Naive thymus-derived CD8-positive, alpha-beta T cell (primary cell): ENCODE results near the gene P3H4. TPM values are rescaled to one million over a fixed set of nuclear protein-coding genes. Genes with fewer than 3 reads are reported as not detected.
A peak's percentile ranks its signal among the peaks of the same experiment; 100 is the strongest.
"Not testable (repeated sequence)": the region's sequence is repeated elsewhere in the genome, so short reads cannot be mapped to it uniquely, and the experiment has no call there.

Experiments used
- ATAC-seq, 2 donors: fragments of 150-1000 bp; cut with Tn5 transposase in 1 of 2; sonication (Bioruptor Pico), chemical (Tn5 transposase) in 1 of 2; 1 replicate in 1 of 2; 2 replicates in 1 of 2; pipeline ENCODE4 v1.10.0; 2021; ENCODE audit warnings: mild to moderate bottlenecking in 2 of 2, moderate library complexity in 2 of 2
- POLR2A ChIA-PET: fragments of 350-600 bp; sonication (Branson Sonifier 250); formaldehyde crosslinking; loops from one replicate; lab custom pipeline; 2021; ENCODE audit warnings: antibody characterized with exemption; lab: Charles Lee
- DNase-seq, 10 donors: peaks; one replicate each; pipeline versions ENCODE4 v3.0.0 to v3.0.0-alpha.2; 2020 to 2022
- H3K27ac Mint-ChIP-seq, 10 donors: one replicate each; pipeline ENCODE4 v1.8.0; 2020 to 2022; ENCODE audit warnings: mild to moderate bottlenecking in 10 of 10, mixed read lengths in 10 of 10, moderate library complexity in 4 of 10, inconsistent platforms in 1 of 10
- H3K27me3 Mint-ChIP-seq, 5 donors: one replicate each; pipeline ENCODE4 v1.8.0; 2021 to 2022; ENCODE audit warnings: mixed read lengths in 5 of 5
- H3K36me3 Mint-ChIP-seq, 3 donors: one replicate each; pipeline ENCODE4 v1.8.0; 2020 to 2022; ENCODE audit warnings: mixed read lengths in 3 of 3, mild to moderate bottlenecking in 2 of 3, inconsistent platforms in 1 of 3
- H3K4me1 Mint-ChIP-seq, 4 donors: one replicate each; pipeline ENCODE4 v1.8.0; 2021 to 2022; ENCODE audit warnings: mixed read lengths in 4 of 4
- H3K4me3 Mint-ChIP-seq, 10 donors: one replicate each; pipeline ENCODE4 v1.8.0; 2020 to 2022; ENCODE audit warnings: mild to moderate bottlenecking in 10 of 10, mixed read lengths in 10 of 10, moderate library complexity in 6 of 10, inconsistent platforms in 1 of 10
- H3K9me3 Mint-ChIP-seq, 9 donors: one replicate each; pipeline ENCODE4 v1.8.0; 2020 to 2022; ENCODE audit warnings: mixed read lengths in 9 of 9, mild to moderate bottlenecking in 3 of 9, inconsistent platforms in 1 of 9, moderate library complexity in 1 of 9
- polyA plus RNA-seq, 3 donors: library from polyadenylated mRNA; unstranded; fragments of 300-500 nt; fragmentation: Illumina TruSeq; gene quantifications; one replicate each; pipeline ENCODE4 v1.2.3, GENCODE V29; 2021
- total RNA-seq, 8 experiments: library from RNA in 2 of 8; stranded (reverse) in 2 of 8; gene quantifications; one replicate each; pipeline ENCODE4 v1.2.3 and lab custom pipeline; 2021 to 2026

The P3H4 gene
- total and polyA plus RNA-seq, 5 experiments from 2014 or later = 4.0 to 6.2 (median 5.8) TPM

GRCh38 chr17:41835800-41836549, 24.2 kb upstream of the P3H4 start, which contains the start of gene NT5C3B:
Gene NT5C3B, minus strand, starts transcription at chr17:41836232. Its CDS starts 39 bp downstream, at chr17:41836193.
- H3K4me1 Mint-ChIP-seq = peaks cover 8 to 26% (median 14%) of the 10 kb centered on the region in 4 donors
- POLR2A ChIA-PET = interaction anchor here (0.6 to 3.6 kb wide), 5 partner anchors 24 to 1020 kb away, joined by 3 to 18 read pairs (median 7); partner anchors contain the start of genes ACLY, KLHL11 and P3H4
- DNase-seq (peak; percentile 25 to 75 (median 58)), ATAC-seq (peak; percentile 82 to 88)
- H3K4me3 Mint-ChIP-seq = peak within 1 kb of the TSS; percentile 80 to 94 (median 86)
- H3K27ac Mint-ChIP-seq = peak within 1 kb of the TSS; percentile 55 to 95 (median 82)
- H3K36me3 Mint-ChIP-seq = peaks cover 0 to 19% (median 5%) of the 10 kb centered on the region in 3 donors
- no peaks in the 10 kb centered on the region for H3K9me3 Mint-ChIP-seq
- H3K27me3 Mint-ChIP-seq = peaks cover 0 to 1% (median 0%) of the 10 kb centered on the region in 5 donors

- Mint-ChIP-seq H3K4me3 (peak overlapping the region; percentile 79 to 93 (median 86)), H3K27me3 (peaks cover 0 to 1% (median 0%) of the 10 kb centered on the region in 5 donors), H3K9me3 (no peaks in the 10 kb centered on the region), H3K4me1 (peaks cover 8 to 26% (median 14%) of the 10 kb centered on the region in 4 donors), H3K27ac (peak overlapping the region; percentile 40 to 95 (median 82)), H3K36me3 (peaks cover 0 to 24% (median 5%) of the 10 kb centered on the region in 3 donors)
- ATAC-seq (no peak), DNase-seq (no peak)
- POLR2A ChIA-PET = interaction anchor here (0.6 to 3.6 kb wide), 7 partner anchors 13 to 1019 kb away, joined by 3 to 18 read pairs (median 3); partner anchors contain the start of genes ACLY, KLHL11 and P3H4
Observed at GRCh38 chr17:41835214-41835799, 23.6 kb upstream of the P3H4 start.

GRCh38 chr17:41829961-41830360, 18.2 kb upstream of the P3H4 start:
- peaks cover 3 to 12% (median 5%) of the 10 kb centered on the region in 4 donors for H3K4me1 Mint-ChIP-seq
- H3K36me3 Mint-ChIP-seq = peaks cover 0 to 64% (median 10%) of the 10 kb centered on the region in 3 donors
- ATAC-seq, DNase-seq, POLR2A ChIA-PET, H3K4me3 Mint-ChIP-seq, H3K27me3 Mint-ChIP-seq, H3K9me3 Mint-ChIP-seq: not testable (repeated sequence)
- H3K27ac Mint-ChIP-seq = peak overlapping the region in 1 of 10 donors; percentile 67

- Mint-ChIP-seq H3K27me3 (no peaks in the 10 kb centered on the region), H3K36me3 (peaks cover 0 to 43% (median 5%) of the 10 kb centered on the region in 3 donors), H3K4me1 (no peaks in the 10 kb centered on the region), H3K9me3 (no peaks in the 10 kb centered on the region), H3K27ac (peak overlapping the region in 1 of 10 donors; percentile 22), H3K4me3 (no peak overlapping the region)
- POLR2A ChIA-PET = interaction anchor here (1.4 kb wide), 1 partner anchor 13 kb away, joined by 3 read pairs; the partner anchor contains the start of gene P3H4
- no peak for ATAC-seq
- no peak for DNase-seq
Observed at GRCh38 chr17:41825175-41825845, 13.6 kb upstream of the P3H4 start.

- H3K27me3 Mint-ChIP-seq = no peaks in the 10 kb centered on the region
- H3K9me3 Mint-ChIP-seq = no peaks in the 10 kb centered on the region
- no peak overlapping the region for H3K4me3 Mint-ChIP-seq
- ATAC-seq (no peak), DNase-seq (no peak)
- POLR2A ChIA-PET = interaction anchor here (0.5 kb wide), 1 partner anchor 114 kb away, joined by 4 read pairs; no protein-coding TSS in a partner anchor
- peaks cover 0 to 33% (median 0%) of the 10 kb centered on the region in 3 donors for H3K36me3 Mint-ChIP-seq
- no peaks in the 10 kb centered on the region for H3K4me1 Mint-ChIP-seq
- H3K27ac Mint-ChIP-seq = no peak overlapping the region
Observed at GRCh38 chr17:41824086-41824485, 12.3 kb upstream of the P3H4 start.

GRCh38 chr17:41823580-41823979, 11.8 kb upstream of the P3H4 start:
- no peak overlapping the region for H3K27ac Mint-ChIP-seq
- peaks cover 0 to 29% (median 0%) of the 10 kb centered on the region in 3 donors for H3K36me3 Mint-ChIP-seq
- ATAC-seq (no peak), DNase-seq (no peak)
- no peaks in the 10 kb centered on the region for H3K27me3 Mint-ChIP-seq
- no peaks in the 10 kb centered on the region for H3K9me3 Mint-ChIP-seq
- H3K4me3 Mint-ChIP-seq = no peak overlapping the region
- POLR2A ChIA-PET = interaction anchor here (0.5 kb wide), 1 partner anchor 113 kb away, joined by 4 read pairs; no protein-coding TSS in a partner anchor
- H3K4me1 Mint-ChIP-seq = no peaks in the 10 kb centered on the region

GRCh38 chr17:41823141-41823524, 11.4 kb upstream of the P3H4 start:
- Mint-ChIP-seq H3K4me1 (no peaks in the 10 kb centered on the region), H3K9me3 (no peaks in the 10 kb centered on the region), H3K4me3 (no peak overlapping the region), H3K27me3 (peaks cover 0 to 3% (median 0%) of the 10 kb centered on the region in 5 donors), H3K36me3 (peaks cover 0 to 26% (median 0%) of the 10 kb centered on the region in 3 donors), H3K27ac (no peak overlapping the region)
- ATAC-seq (no peak), DNase-seq (no peak)
- POLR2A ChIA-PET = interaction anchor here (0.9 kb wide), 1 partner anchor 11 kb away, joined by 5 read pairs; the partner anchor contains the start of gene P3H4

- peak overlapping the region in 1 of 10 donors; percentile 40 for H3K4me3 Mint-ChIP-seq
Observed at GRCh38 chr17:41822216-41823140, 10.7 kb upstream of the P3H4 start.

GRCh38 chr17:41821776-41822175, 10.0 kb upstream of the P3H4 start:
- peaks cover 0 to 17% (median 0%) of the 10 kb centered on the region in 3 donors for H3K36me3 Mint-ChIP-seq
- no peak for ATAC-seq

More at GRCh38 chr17:41822216-41823140, 10.7 kb upstream of the P3H4 start:
- peak overlapping the region in 1 of 10 donors; percentile 11 for H3K27ac Mint-ChIP-seq
- POLR2A ChIA-PET = interaction anchor here (0.9 kb wide), 1 partner anchor 10 kb away, joined by 5 read pairs; the partner anchor contains the start of gene P3H4
- no peak for DNase-seq
- H3K9me3 Mint-ChIP-seq = no peaks in the 10 kb centered on the region
- H3K27me3 Mint-ChIP-seq = peaks cover 0 to 7% (median 0%) of the 10 kb centered on the region in 5 donors
- no peak for ATAC-seq
- H3K4me1 Mint-ChIP-seq = no peaks in the 10 kb centered on the region
- peaks cover 0 to 20% (median 0%) of the 10 kb centered on the region in 3 donors for H3K36me3 Mint-ChIP-seq

GRCh38 chr17:41818024-41818423, 6.3 kb upstream of the P3H4 start:
- ATAC-seq = no peak
- Mint-ChIP-seq H3K9me3 (no peaks in the 10 kb centered on the region), H3K27me3 (peaks cover 0 to 7% (median 0%) of the 10 kb centered on the region in 5 donors), H3K36me3 (no peaks in the 10 kb centered on the region), H3K4me1 (peaks cover 0 to 4% (median 3%) of the 10 kb centered on the region in 4 donors), H3K27ac (no peak overlapping the region), H3K4me3 (no peak overlapping the region)
- POLR2A ChIA-PET = interaction anchor here (0.7 kb wide), 1 partner anchor 590 kb away, joined by 4 read pairs; no protein-coding TSS in a partner anchor
- DNase-seq = no peak

More at GRCh38 chr17:41821776-41822175, 10.0 kb upstream of the P3H4 start:
- Mint-ChIP-seq H3K27me3 (peaks cover 0 to 7% (median 0%) of the 10 kb centered on the region in 5 donors), H3K4me1 (no peaks in the 10 kb centered on the region), H3K27ac (no peak overlapping the region), H3K4me3 (no peak overlapping the region), H3K9me3 (no peaks in the 10 kb centered on the region)
- no peak for DNase-seq
- POLR2A ChIA-PET = no interaction called here

GRCh38 chr17:41816637-41817320, 5.0 kb upstream of the P3H4 start:
- H3K27me3 Mint-ChIP-seq = peaks cover 0 to 7% (median 0%) of the 10 kb centered on the region in 5 donors
- DNase-seq (no peak), ATAC-seq (no peak)
- H3K9me3 Mint-ChIP-seq = no peaks in the 10 kb centered on the region
- no peaks in the 10 kb centered on the region for H3K36me3 Mint-ChIP-seq
- POLR2A ChIA-PET = no interaction called here
- H3K27ac Mint-ChIP-seq = no peak overlapping the region
- H3K4me3 Mint-ChIP-seq = no peak overlapping the region
- peaks cover 7 to 11% (median 8%) of the 10 kb centered on the region in 4 donors for H3K4me1 Mint-ChIP-seq
